ENCODE measurements around the gene GNAQ.

DNA sequence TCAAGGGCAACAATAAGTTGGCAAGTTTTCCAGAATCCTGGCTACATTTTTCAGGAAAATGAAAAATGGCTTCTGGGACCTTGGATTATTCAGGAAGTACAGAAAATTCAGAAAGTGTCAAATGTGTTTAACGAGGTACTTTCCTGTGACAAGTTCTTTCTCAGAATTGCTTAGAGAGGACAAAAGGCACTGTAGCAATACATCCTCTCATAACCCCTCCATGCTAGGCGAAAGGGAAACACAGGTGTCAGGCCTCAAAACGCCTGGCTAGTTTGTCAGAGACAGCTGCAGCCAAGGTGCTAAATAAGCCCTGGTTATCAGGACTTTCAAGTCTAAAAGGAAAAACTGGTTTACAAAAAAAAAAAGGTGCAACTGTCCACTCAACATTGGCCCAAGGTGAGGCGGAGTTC, 115.2 kb downstream of the GNAQ start:
- no peak for TF ChIP-seq POLR2AphosphoS5 (IDR thresholded peaks at IDR 0.05)
- TF ChIP-seq, protein P1, sequence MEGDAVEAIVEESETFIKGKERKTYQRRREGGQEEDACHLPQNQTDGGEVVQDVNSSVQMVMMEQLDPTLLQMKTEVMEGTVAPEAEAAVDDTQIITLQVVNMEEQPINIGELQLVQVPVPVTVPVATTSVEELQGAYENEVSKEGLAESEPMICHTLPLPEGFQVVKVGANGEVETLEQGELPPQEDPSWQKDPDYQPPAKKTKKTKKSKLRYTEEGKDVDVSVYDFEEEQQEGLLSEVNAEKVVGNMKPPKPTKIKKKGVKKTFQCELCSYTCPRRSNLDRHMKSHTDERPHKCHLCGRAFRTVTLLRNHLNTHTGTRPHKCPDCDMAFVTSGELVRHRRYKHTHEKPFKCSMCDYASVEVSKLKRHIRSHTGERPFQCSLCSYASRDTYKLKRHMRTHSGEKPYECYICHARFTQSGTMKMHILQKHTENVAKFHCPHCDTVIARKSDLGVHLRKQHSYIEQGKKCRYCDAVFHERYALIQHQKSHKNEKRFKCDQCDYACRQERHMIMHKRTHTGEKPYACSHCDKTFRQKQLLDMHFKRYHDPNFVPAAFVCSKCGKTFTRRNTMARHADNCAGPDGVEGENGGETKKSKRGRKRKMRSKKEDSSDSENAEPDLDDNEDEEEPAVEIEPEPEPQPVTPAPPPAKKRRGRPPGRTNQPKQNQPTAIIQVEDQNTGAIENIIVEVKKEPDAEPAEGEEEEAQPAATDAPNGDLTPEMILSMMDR (IDR thresholded peaks at IDR 0.05 in 8 of 11, conservative IDR thresholded peaks at IDR 0.05 in 3 of 11), result no peak
- no peak for TF ChIP-seq POLR2A (IDR thresholded peaks at IDR 0.05)
